Neural crest cell (in vitro differentiated cells): ENCODE measurements around the gene FAS. TPM values are rescaled to one million over a fixed set of nuclear protein-coding genes. Genes with fewer than 3 reads are reported as not detected.

ENCODE experiments used
- DNase-seq: peaks from one replicate; pipeline ENCODE4 v3.0.0; 2021; ENCODE audit warnings: low read depth, mixed read lengths, low spot score
- H3K27ac Mint-ChIP-seq: one replicate; pipeline ENCODE4 v1.8.0; 2021; ENCODE audit warnings: mild to moderate bottlenecking, mixed read lengths; ENCODE audit not compliant: unreplicated experiment
- H3K27me3 Mint-ChIP-seq: 2 replicates; pipeline ENCODE4 v1.8.0; 2021; ENCODE audit warnings: low read depth, mild to moderate bottlenecking, mixed read lengths
- H3K36me3 Mint-ChIP-seq: 2 replicates; pipeline ENCODE4 v1.8.0; 2021; ENCODE audit warnings: low read depth, mild to moderate bottlenecking, mixed read lengths
- H3K4me1 Mint-ChIP-seq: 2 replicates; pipeline ENCODE4 v1.8.0; 2021; ENCODE audit warnings: mixed read lengths
- H3K4me3 Mint-ChIP-seq: one replicate; pipeline ENCODE4 v1.8.0; 2021; ENCODE audit warnings: mild to moderate bottlenecking, mixed read lengths
- H3K9me3 Mint-ChIP-seq: 2 replicates; pipeline ENCODE4 v1.8.0; 2021; ENCODE audit warnings: mixed read lengths
- CTCF ChIP-seq: fragments of 200-600 bp; sonication (generic); conservative IDR thresholded peaks from 2 replicates; pipeline ENCODE4 v1.5.0; 2021; ENCODE audit warnings: antibody characterized with exemption, mild to moderate bottlenecking
- total RNA-seq: library from RNA; stranded (reverse); gene quantifications from 2 replicates; pipeline ENCODE4 v1.2.1, GENCODE V29; 2021

Gene FAS
- total RNA-seq, 1 donor from 2014 or later, result 2.3 TPM

- Mint-ChIP-seq H3K4me1 (peaks cover 12% of the 10 kb centered on the region), H3K27me3 (no peaks in the 10 kb centered on the region), H3K4me3 (no peak overlapping the region), H3K36me3 (no peaks in the 10 kb centered on the region), H3K27ac (no peak overlapping the region), H3K9me3 (no peaks in the 10 kb centered on the region)
- TF ChIP-seq CTCF, result no peak
- no peak for DNase-seq
These were observed 36.0 kb upstream of the FAS start for GRCh38 chr10:88954458-88955083.

- Mint-ChIP-seq H3K27me3 (no peaks in the 10 kb centered on the region), H3K4me1 (no peaks in the 10 kb centered on the region), H3K36me3 (no peaks in the 10 kb centered on the region), H3K9me3 (no peaks in the 10 kb centered on the region), H3K27ac (no peak overlapping the region), H3K4me3 (no peak overlapping the region)
- TF ChIP-seq CTCF, result no peak
- no peak for DNase-seq
These were observed 33.2 kb upstream of the FAS start for GRCh38 chr10:88957381-88957780.

GRCh38 chr10:88958721-88959120 lies 31.9 kb upstream of the FAS start:
- no peaks in the 10 kb centered on the region for H3K36me3 Mint-ChIP-seq
- H3K9me3 Mint-ChIP-seq, result no peaks in the 10 kb centered on the region
- DNase-seq, result no peak
- H3K27ac Mint-ChIP-seq, result no peak overlapping the region
- no peaks in the 10 kb centered on the region for H3K4me1 Mint-ChIP-seq
- H3K4me3 Mint-ChIP-seq, result no peak overlapping the region
- H3K27me3 Mint-ChIP-seq, result no peaks in the 10 kb centered on the region
- TF ChIP-seq CTCF, result no peak

GRCh38 chr10:88960802-88961201 lies 29.8 kb upstream of the FAS start:
- H3K27ac Mint-ChIP-seq, result no peak overlapping the region
- no peak for DNase-seq

GRCh38 chr10:88961266-88961665 lies 29.3 kb upstream of the FAS start:
- no peaks in the 10 kb centered on the region for H3K4me1 Mint-ChIP-seq
- no peak overlapping the region for H3K27ac Mint-ChIP-seq
- no peak for DNase-seq
- H3K36me3 Mint-ChIP-seq, result no peaks in the 10 kb centered on the region
- H3K9me3 Mint-ChIP-seq, result no peaks in the 10 kb centered on the region
- H3K4me3 Mint-ChIP-seq, result no peak overlapping the region
- H3K27me3 Mint-ChIP-seq, result no peaks in the 10 kb centered on the region
- TF ChIP-seq CTCF, result no peak

More at GRCh38 chr10:88960802-88961201, 29.8 kb upstream of the FAS start:
- Mint-ChIP-seq H3K4me3 (no peak overlapping the region), H3K36me3 (no peaks in the 10 kb centered on the region), H3K27me3 (no peaks in the 10 kb centered on the region), H3K4me1 (no peaks in the 10 kb centered on the region), H3K9me3 (no peaks in the 10 kb centered on the region)
- no peak for TF ChIP-seq CTCF
